Colonic mucosa (tissue), 4 donors: ENCODE data around the gene NTSR1. TPM values are rescaled to one million over a fixed set of nuclear protein-coding genes. Genes with fewer than 3 reads are reported as not detected.

Source experiments
- DNase-seq: peaks from one replicate; pipeline ENCODE4 v3.0.0-alpha.2; 2020
- H3K27ac ChIP-seq: fragments of 200-600 bp; one replicate; pipeline ENCODE4 v1.8.0; 2021
- H3K27me3 ChIP-seq: fragments of 200-600 bp; one replicate; pipeline ENCODE4 v1.8.0; 2021
- H3K36me3 ChIP-seq: fragments of 200-600 bp; one replicate; pipeline ENCODE4 v1.8.0; 2021
- H3K4me1 ChIP-seq: fragments of 200-600 bp; one replicate; pipeline ENCODE4 v1.8.0; 2021; ENCODE audit warnings: mild to moderate bottlenecking
- H3K4me3 ChIP-seq: fragments of 200-600 bp; one replicate; pipeline ENCODE4 v1.8.0; 2021
- H3K9ac ChIP-seq, 2 donors: one replicate each; pipeline ENCODE4 v1.7.0; 2013; ENCODE audit warnings: control low read depth in 2 of 2, low read depth in 2 of 2, low read length in 2 of 2
- H3K9me3 ChIP-seq: fragments of 200-600 bp; one replicate; pipeline ENCODE4 v1.8.0; 2021
- CTCF ChIP-seq: fragments of 200-600 bp; IDR thresholded peaks from one replicate; pipeline ENCODE4 v1.8.0; 2022; ENCODE audit warnings: antibody characterized with exemption, mild to moderate bottlenecking
- intact Hi-C: fragments of 100-400 bp; cut with DNase I; formaldehyde crosslinking; loops from one replicate; pipeline ENCODE4 v1.14.1; 2022
- total RNA-seq, 2 donors: library from RNA; stranded (reverse); fragmentation: NEBNext Ultra II Directional in 1 of 2; extraction: Animal tissue kit (Norgen Biotek cat#: 25700) in 1 of 2; gene quantifications; one replicate each; pipeline ENCODE4 v1.2.1, GENCODE V29; 2021
- donor health status: healthy.
- donor health status: DM: no; HTN: no; CAD: no.
- donor health status: DM: no; HTN: no; CAD: no.

The NTSR1 gene
- total RNA-seq, 2 donors from 2014 or later = 0.05 to 2.9 TPM

GRCh38 chr20:62755817-62756724 lies 47.4 kb downstream of the NTSR1 start:
- intact Hi-C loops = no loop called here
- TF ChIP-seq CTCF = no peak
- Histone ChIP-seq H3K27ac (no peak overlapping the region), H3K4me3 (no peak overlapping the region), H3K9ac (no peak overlapping the region), H3K27me3 (no peaks in the 10 kb centered on the region), H3K9me3 (no peaks in the 10 kb centered on the region), H3K4me1 (no peaks in the 10 kb centered on the region), H3K36me3 (no peaks in the 10 kb centered on the region)
- DNase-seq = no peak

GRCh38 chr20:62758226-62758912 lies 49.7 kb downstream of the NTSR1 start:
- no peak for TF ChIP-seq CTCF
- Histone ChIP-seq H3K4me1 (no peaks in the 10 kb centered on the region), H3K27ac (no peak overlapping the region), H3K9ac (no peak overlapping the region), H3K4me3 (no peak overlapping the region), H3K36me3 (no peaks in the 10 kb centered on the region), H3K9me3 (no peaks in the 10 kb centered on the region), H3K27me3 (no peaks in the 10 kb centered on the region)
- DNase-seq = no peak
- intact Hi-C loops = no loop called here

- H3K36me3 ChIP-seq = no peaks in the 10 kb centered on the region
- H3K9me3 ChIP-seq = no peaks in the 10 kb centered on the region
- no peaks in the 10 kb centered on the region for H3K4me1 ChIP-seq
- no peaks in the 10 kb centered on the region for H3K27me3 ChIP-seq
- H3K4me3 ChIP-seq = no peak overlapping the region
- no peak overlapping the region for H3K27ac ChIP-seq
- intact Hi-C loops = no loop called here
- H3K9ac ChIP-seq = no peak overlapping the region
- TF ChIP-seq CTCF = no peak
- no peak for DNase-seq
Observed at GRCh38 chr20:62759981-62760431, 51.4 kb downstream of the NTSR1 start.

GRCh38 chr20:62760471-62760855 lies 51.8 kb downstream of the NTSR1 start:
- Histone ChIP-seq H3K9ac (no peak overlapping the region), H3K27ac (no peak overlapping the region), H3K27me3 (no peaks in the 10 kb centered on the region), H3K36me3 (no peaks in the 10 kb centered on the region), H3K4me1 (no peaks in the 10 kb centered on the region), H3K9me3 (no peaks in the 10 kb centered on the region), H3K4me3 (no peak overlapping the region)
- intact Hi-C loops = no loop called here
- DNase-seq = no peak
- no peak for TF ChIP-seq CTCF

GRCh38 chr20:62760856-62761758 lies 52.5 kb downstream of the NTSR1 start:
- Histone ChIP-seq H3K4me1 (no peaks in the 10 kb centered on the region), H3K4me3 (no peak overlapping the region), H3K36me3 (no peaks in the 10 kb centered on the region), H3K27me3 (no peaks in the 10 kb centered on the region), H3K27ac (no peak overlapping the region), H3K9me3 (no peaks in the 10 kb centered on the region), H3K9ac (no peak overlapping the region)
- DNase-seq = no peak
- no peak for TF ChIP-seq CTCF
- intact Hi-C loops = no loop called here
